Measurements from ENCODE around the gene RPS6KA4.
"Not testable (repeated sequence)": the region's sequence is repeated elsewhere in the genome, so short reads cannot be mapped to it uniquely, and the experiment has no call there.

- not testable (repeated sequence) for TF ChIP-seq CTCF, POLR2A (IDR thresholded peaks at IDR 0.05)
Measured at GRCh38 chr11:64323984-64324383, 35.0 kb upstream of the RPS6KA4 start.

Measured in body of pancreas (tissue), 4 donors.